H1 (cell line): Measurements from ENCODE around the gene SLC4A8. TPM values are rescaled to one million over a fixed set of nuclear protein-coding genes. Genes with fewer than 3 reads are reported as not detected.

Experiments used
- CTCF ChIA-PET: fragments of 300-600 bp; sonication (Branson Sonifier 250); formaldehyde crosslinking; loops from one replicate; lab custom pipeline; 2021; ENCODE audit not compliant: partially characterized antibody; lab: Charles Lee
- POLR2A ChIA-PET: fragments of 300-600 bp; sonication (Branson Sonifier 250); formaldehyde crosslinking; loops from one replicate; lab custom pipeline; 2021; ENCODE audit warnings: inconsistent platforms; ENCODE audit not compliant: partially characterized antibody; lab: Charles Lee
- DNase-seq, 2 experiments: peaks; one replicate each; pipeline versions ENCODE4 v3.0.0 to v3.0.0-alpha.2; 2010 to 2022; ENCODE audit warnings: low spot score in 2 of 2, low read depth in 1 of 2, mixed read lengths in 1 of 2
- FAIRE-seq: peaks from 2 replicates; lab custom pipeline; 2011; peaks lifted over from hg19 to GRCh38; lab: Jason Lieb, UNC
- H2AFZ ChIP-seq: 2 replicates; pipeline ENCODE4 v1.8.1; 2012; ENCODE audit warnings: low read length, inconsistent platforms
- H2AK5ac ChIP-seq: 2 replicates; pipeline ENCODE4 v1.6.1; 2013; ENCODE audit warnings: low read depth, low read length
- H2BK120ac ChIP-seq: replicated peaks from 2 replicates; pipeline ENCODE3; 2013; ENCODE audit warnings: low read depth, low read length, inconsistent platforms
- H2BK12ac ChIP-seq: 2 replicates; pipeline ENCODE4 v1.6.1; 2013; ENCODE audit warnings: low read depth, low read length
- H2BK15ac ChIP-seq: 2 replicates; pipeline ENCODE4 v1.6.1; 2013; ENCODE audit warnings: low read length
- H2BK20ac ChIP-seq: 2 replicates; pipeline ENCODE4 v1.6.1; 2013; ENCODE audit warnings: low read length
- H2BK5ac ChIP-seq: 2 replicates; pipeline ENCODE4 v1.6.1; 2013; ENCODE audit warnings: low read depth, low read length
- H3K14ac ChIP-seq: 2 replicates; pipeline ENCODE4 v1.6.1; 2013; ENCODE audit warnings: inconsistent platforms; ENCODE audit not compliant: insufficient read length
- H3K18ac ChIP-seq: 2 replicates; pipeline ENCODE4 v1.6.1; 2013; ENCODE audit warnings: low read length; ENCODE audit errors: extremely low read depth
- H3K23ac ChIP-seq: 2 replicates; pipeline ENCODE4 v1.6.1; 2013; ENCODE audit warnings: inconsistent platforms; ENCODE audit not compliant: insufficient read length
- H3K23me2 ChIP-seq: 2 replicates; pipeline ENCODE4 v1.6.1; 2013; ENCODE audit warnings: low read depth, low read length
- H3K27ac ChIP-seq: 2 replicates; pipeline ENCODE4 v1.6.1; 2011; ENCODE audit warnings: low read depth, low read length, inconsistent platforms
- H3K27me3 ChIP-seq, 4 experiments: replicated peaks in 1 of 4; 1 replicate in 1 of 4; 2 replicates in 3 of 4; pipeline versions ENCODE4 v1.6.1 to v1.8.1; 2011 to 2013; ENCODE audit warnings: low read length in 3 of 4, mild to moderate bottlenecking in 3 of 4, inconsistent platforms in 2 of 4, mixed read lengths in 2 of 4, moderate library complexity in 1 of 4; ENCODE audit not compliant: control insufficient read depth in 3 of 4, insufficient read depth in 3 of 4; ENCODE audit errors: extremely low read depth in 1 of 4
- H3K36me3 ChIP-seq, 4 experiments: 2 replicates each; pipeline versions ENCODE4 v1.6.1 to v1.8.1; 2011 to 2013; ENCODE audit warnings: mild to moderate bottlenecking in 4 of 4, low read length in 3 of 4, moderate library complexity in 2 of 4, control low read depth in 1 of 4, inconsistent platforms in 1 of 4; ENCODE audit not compliant: insufficient read depth in 4 of 4, control insufficient read depth in 2 of 4
- H3K4ac ChIP-seq: replicated peaks from 2 replicates; pipeline ENCODE3; 2013; ENCODE audit warnings: low read length, low read depth, mixed read lengths, inconsistent platforms; ENCODE audit not compliant: insufficient read length
- H3K4me1 ChIP-seq, 4 experiments: replicated peaks in 1 of 4; 1 replicate in 1 of 4; 2 replicates in 3 of 4; pipeline versions ENCODE4 v1.6.1 to v1.8.1; 2011 to 2013; ENCODE audit warnings: low read length in 3 of 4, inconsistent platforms in 2 of 4, mixed read lengths in 1 of 4; ENCODE audit not compliant: insufficient read depth in 4 of 4, control insufficient read depth in 3 of 4
- H3K4me2 ChIP-seq, 2 experiments: 2 replicates each; pipeline versions ENCODE4 v1.6.1 to v1.8.1; 2011 to 2013; ENCODE audit warnings: low read depth in 2 of 2, low read length in 2 of 2, control low read depth in 1 of 2, inconsistent platforms in 1 of 2, mild to moderate bottlenecking in 1 of 2; ENCODE audit not compliant: insufficient read depth in 1 of 2
- H3K4me3 ChIP-seq, 4 experiments: fragments of 200-600, 300-600 bp in 1 of 4; sonication (generic), shearing (Covaris generic), sonication (Bioruptor Twin) in 1 of 4; 2 replicates each; pipeline versions ENCODE4 v1.5.1 to v1.8.1; 2011 to 2016; ENCODE audit warnings: low read length in 4 of 4, low read depth in 3 of 4, control low read depth in 2 of 4, inconsistent platforms in 2 of 4, mild to moderate bottlenecking in 2 of 4, mixed read lengths in 1 of 4, moderate library complexity in 1 of 4; ENCODE audit not compliant: insufficient read depth in 2 of 4; ENCODE audit errors: extremely low read depth in 1 of 4
- H3K56ac ChIP-seq: replicated peaks from 2 replicates; pipeline ENCODE3; 2013; ENCODE audit warnings: low read depth, mild to moderate bottlenecking, mixed read lengths, low read length, inconsistent platforms; ENCODE audit not compliant: insufficient read length
- H3K79me1 ChIP-seq: 2 replicates; pipeline ENCODE4 v1.6.1; 2013; ENCODE audit warnings: low read depth, low read length, control low read depth
- H3K79me2 ChIP-seq, 2 experiments: 2 replicates each; pipeline versions ENCODE4 v1.6.1 to v1.8.1; 2012 to 2013; ENCODE audit warnings: low read length in 2 of 2, mild to moderate bottlenecking in 2 of 2, inconsistent platforms in 1 of 2; ENCODE audit not compliant: insufficient read depth in 2 of 2, control insufficient read depth in 1 of 2
- H3K9ac ChIP-seq, 4 experiments: replicated peaks in 1 of 4; 1 replicate in 1 of 4; 2 replicates in 3 of 4; pipeline versions ENCODE4 v1.6.1 to v1.8.1; 2011 to 2013; ENCODE audit warnings: low read depth in 3 of 4, low read length in 3 of 4, control low read depth in 2 of 4, mild to moderate bottlenecking in 2 of 4, moderate library complexity in 2 of 4, inconsistent platforms in 1 of 4; ENCODE audit errors: extremely low read depth in 1 of 4
- H3K9me3 ChIP-seq, 2 experiments: 2 replicates each; pipeline versions ENCODE4 v1.6.1 to v1.8.1; 2012 to 2013; ENCODE audit warnings: mild to moderate bottlenecking in 2 of 2, moderate library complexity in 2 of 2, control low read depth in 1 of 2, inconsistent platforms in 1 of 2, low read depth in 1 of 2, low read length in 1 of 2, mixed read lengths in 1 of 2; ENCODE audit not compliant: insufficient read depth in 2 of 2
- H4K20me1 ChIP-seq, 2 experiments: replicated peaks in 1 of 2; 2 replicates each; pipeline versions ENCODE3 to v1.8.1; 2011 to 2013; ENCODE audit warnings: inconsistent platforms in 2 of 2, low read length in 2 of 2, mild to moderate bottlenecking in 1 of 2; ENCODE audit not compliant: insufficient read depth in 2 of 2, control insufficient read depth in 1 of 2
- H4K5ac ChIP-seq: 2 replicates; pipeline ENCODE4 v1.6.1; 2013; ENCODE audit warnings: low read length, low read depth, mixed read lengths, inconsistent platforms; ENCODE audit not compliant: insufficient read length
- H4K8ac ChIP-seq: 2 replicates; pipeline ENCODE4 v1.8.0; 2013; ENCODE audit warnings: mild to moderate bottlenecking, moderate library complexity, low read length, inconsistent platforms; ENCODE audit not compliant: insufficient read depth; ENCODE audit errors: extremely low read depth
- H4K91ac ChIP-seq: replicated peaks from 2 replicates; pipeline ENCODE3; 2013; ENCODE audit warnings: low read length, mixed read lengths, inconsistent platforms; ENCODE audit not compliant: insufficient read length
- CBX8 ChIP-seq: fragments of 300-800, 300-1000 bp; sonication (generic); IDR thresholded peaks from 2 replicates; pipeline ENCODE4 v1.7.1; 2016; ENCODE audit warnings: low read depth, low read length, borderline replicate concordance
- CTCF ChIP-seq, 3 experiments: IDR thresholded peaks; 1 replicate in 2 of 3; 2 replicates in 1 of 3; pipeline versions ENCODE4 v1.5.1 to v1.6.1; 2011; ENCODE audit warnings: low read length in 3 of 3, mild to moderate bottlenecking in 3 of 3, inconsistent platforms in 2 of 3, low read depth in 1 of 3, moderate library complexity in 1 of 3; ENCODE audit not compliant: insufficient read depth in 1 of 3; ENCODE audit errors: control extremely low read depth in 1 of 3
- WGBS, 2 experiments: shearing (Covaris generic) in 1 of 2; methylation state at CpG; one replicate each; pipeline versions ENCODE4 v1.1.6 to v1.1.7; 2013 to 2015; ENCODE audit warnings: low lambda C conversion rate in 2 of 2, mixed read lengths in 2 of 2, inconsistent platforms in 1 of 2, low coverage in 1 of 2, missing lambda C conversion rate in 1 of 2; ENCODE audit not compliant: insufficient replicate concordance in 2 of 2, insufficient coverage in 1 of 2, insufficient read length in 1 of 2; ENCODE audit errors: extremely low coverage in 1 of 2, missing lambda C conversion rate in 1 of 2; 5-methylcytosine and 5-hydroxymethylcytosine counted together
- polyA plus RNA-seq, 7 experiments: library from polyadenylated mRNA; depleted of rRNA in 3 of 7; stranded (reverse) in 5 of 7; unstranded in 2 of 7; fragments of >200 nt in 5 of 7; fragments of 200-250 nt in 2 of 7; gene quantifications; 1 replicate in 5 of 7; 2 replicates in 1 of 7; 4 replicates in 1 of 7; pipeline versions ENCODE4 v1.2.1 to v1.2.3, GENCODE V29; 2011 to 2013; ENCODE audit warnings: missing spikeins in 2 of 7, mixed read lengths in 2 of 7
- total RNA-seq: library from RNA; stranded (reverse); fragmentation: NEBNext Ultra II Directional; extraction: Animal tissue kit (Norgen Biotek cat#: 25700); gene quantifications from 2 replicates; pipeline ENCODE4 v1.2.1, GENCODE V29; 2021

Gene SLC4A8
- total and polyA plus RNA-seq, 2 of the 8 experiments (the other 6 are each of a cell fraction or from before 2014, with no cell fraction given): 11.2 to 13.4 TPM

GRCh38 chr12:51442324-51442723 is 17.7 kb downstream of the SLC4A8 start:
- no peak overlapping the region for H3K56ac ChIP-seq
- no peak overlapping the region for H3K14ac ChIP-seq
- no peak overlapping the region for H2BK120ac ChIP-seq
- no peak overlapping the region for H4K8ac ChIP-seq
- no peaks in the 10 kb centered on the region for H3K27me3 ChIP-seq
- no peak overlapping the region for H3K4me3 ChIP-seq
- no peaks in the 10 kb centered on the region for H4K20me1 ChIP-seq
- CTCF ChIA-PET: interaction anchor here (1.2 to 1.3 kb wide), 2 partner anchors 31 to 89 kb away, joined by 3 read pairs; no protein-coding TSS in a partner anchor
- no peak overlapping the region for H3K4me2 ChIP-seq
- H3K9me3 ChIP-seq: no peaks in the 10 kb centered on the region
- H3K23me2 ChIP-seq: no peaks in the 10 kb centered on the region
- H2AFZ ChIP-seq: no peak overlapping the region
- no peaks in the 10 kb centered on the region for H3K36me3 ChIP-seq
- no peak overlapping the region for H2AK5ac ChIP-seq
- no peak overlapping the region for H4K5ac ChIP-seq
- no peaks in the 10 kb centered on the region; the same call in 1 of the 2 replicates for H3K79me1 ChIP-seq
- H3K4ac ChIP-seq: no peak overlapping the region
- H3K9ac ChIP-seq: no peak overlapping the region
- no peak overlapping the region for H3K27ac ChIP-seq
- H2BK15ac ChIP-seq: no peak overlapping the region
- no peak overlapping the region for H4K91ac ChIP-seq
- H3K4me1 ChIP-seq: no peaks in the 10 kb centered on the region
- FAIRE-seq: no peak
- WGBS, 2 experiments: 75% methylated on average over 4 of the region's 4 CpGs; no CpG with 5 or more reads in 1 of the 2 experiments
- H3K18ac ChIP-seq: no peak overlapping the region
- POLR2A ChIA-PET: no interaction called here
- no peaks in the 10 kb centered on the region for H3K79me2 ChIP-seq
- DNase-seq: no peak
- no peak overlapping the region for H3K23ac ChIP-seq
- TF ChIP-seq CBX8 (no peak), CTCF (IDR thresholded peaks at IDR 0.05; ENCODE audit: control extremely low read depth in 1 of 3, insufficient read depth in 1 of 3, low read depth in 1 of 3, low read length in 3 of 3) (no peak)
- H2BK5ac ChIP-seq: no peak overlapping the region
- H2BK20ac ChIP-seq: no peak overlapping the region
- no peak overlapping the region for H2BK12ac ChIP-seq
